ENCODE data around the gene ZDHHC14. TPM values are rescaled to one million over a fixed set of nuclear protein-coding genes. Genes with fewer than 3 reads are reported as not detected.
A peak's percentile ranks its signal among the peaks of the same experiment; 100 is the strongest.

ZDHHC14 gene
- total and polyA plus RNA-seq, 4 donors, result 4.3 to 18.3 (median 8.9) TPM

- Histone ChIP-seq H3K9me3 (ENCODE audit: control insufficient read depth in 4 of 4, insufficient read depth in 3 of 4, low read length in 3 of 4) (no peaks in the 10 kb centered on the region), H3K9ac (ENCODE audit: insufficient read depth in 1 of 2, low read length in 2 of 2) (no peak overlapping the region), H3K4me1 (ENCODE audit: control insufficient read depth in 5 of 5, insufficient read depth in 5 of 5, low read length in 5 of 5) (peaks cover 0 to 9% (median 0%) of the 10 kb centered on the region in 5 donors), H3K36me3 (ENCODE audit: control insufficient read depth in 4 of 4, insufficient read depth in 4 of 4, low read length in 4 of 4) (peaks cover 0 to 5% (median 0%) of the 10 kb centered on the region in 4 donors), H3K27me3 (ENCODE audit: control insufficient read depth in 3 of 3, insufficient read depth in 3 of 3, low read length in 2 of 3) (no peaks in the 10 kb centered on the region), H3K27ac (ENCODE audit: low read depth in 1 of 2, low read length in 1 of 2) (no peak overlapping the region), H3K4me3 (no peak overlapping the region)
- DNase-seq, result peak in 1 of 3 donors; percentile 20
- WGBS, 2 donors, result 74 to 76% methylated on average over 6 of the region's 6 CpGs
- TF ChIP-seq CTCF (IDR thresholded peaks at IDR 0.05; ENCODE audit: control extremely low read depth, extremely low read depth), result no peak
- no peak for ATAC-seq (ENCODE audit: insufficient read depth, low FRiP score)
Observed at GRCh38 chr6:157449610-157450009, 68.6 kb downstream of the ZDHHC14 start.

GRCh38 chr6:157450931-157451742 lies 70.1 kb downstream of the ZDHHC14 start:
- ATAC-seq (ENCODE audit: insufficient read depth, low FRiP score) (no peak), DNase-seq (no peak)
- 87% methylated on average over 10 of the region's 10 CpGs for WGBS, 2 donors
- Histone ChIP-seq H3K4me3 (no peak overlapping the region), H3K36me3 (ENCODE audit: control insufficient read depth in 4 of 4, insufficient read depth in 4 of 4, low read length in 4 of 4) (peaks cover 0 to 5% (median 0%) of the 10 kb centered on the region in 4 donors), H3K27ac (ENCODE audit: low read depth in 1 of 2, low read length in 1 of 2) (no peak overlapping the region), H3K9me3 (ENCODE audit: control insufficient read depth in 4 of 4, insufficient read depth in 3 of 4, low read length in 3 of 4) (no peaks in the 10 kb centered on the region), H3K4me1 (ENCODE audit: control insufficient read depth in 5 of 5, insufficient read depth in 5 of 5, low read length in 5 of 5) (peaks cover 0 to 5% (median 0%) of the 10 kb centered on the region in 5 donors), H3K9ac (ENCODE audit: insufficient read depth in 1 of 2, low read length in 2 of 2) (no peak overlapping the region), H3K27me3 (ENCODE audit: control insufficient read depth in 3 of 3, insufficient read depth in 3 of 3, low read length in 2 of 3) (no peaks in the 10 kb centered on the region)
- no peak for TF ChIP-seq CTCF (IDR thresholded peaks at IDR 0.05; ENCODE audit: control extremely low read depth, extremely low read depth)

GRCh38 chr6:157452096-157452495 lies 71.1 kb downstream of the ZDHHC14 start:
- WGBS, 2 donors, result 77 to 94% methylated on average over 2 of the region's 2 CpGs
- TF ChIP-seq CTCF (IDR thresholded peaks at IDR 0.05; ENCODE audit: control extremely low read depth, extremely low read depth), result no peak
- Histone ChIP-seq H3K4me3 (no peak overlapping the region), H3K4me1 (ENCODE audit: control insufficient read depth in 5 of 5, insufficient read depth in 5 of 5, low read length in 5 of 5) (peaks cover 0 to 7% (median 0%) of the 10 kb centered on the region in 5 donors), H3K36me3 (ENCODE audit: control insufficient read depth in 4 of 4, insufficient read depth in 4 of 4, low read length in 4 of 4) (peaks cover 0 to 5% (median 0%) of the 10 kb centered on the region in 4 donors), H3K9ac (ENCODE audit: insufficient read depth in 1 of 2, low read length in 2 of 2) (no peak overlapping the region), H3K27me3 (ENCODE audit: control insufficient read depth in 3 of 3, insufficient read depth in 3 of 3, low read length in 2 of 3) (no peaks in the 10 kb centered on the region), H3K9me3 (ENCODE audit: control insufficient read depth in 4 of 4, insufficient read depth in 3 of 4, low read length in 3 of 4) (no peaks in the 10 kb centered on the region), H3K27ac (ENCODE audit: low read depth in 1 of 2, low read length in 1 of 2) (no peak overlapping the region)
- ATAC-seq (ENCODE audit: insufficient read depth, low FRiP score) (no peak), DNase-seq (no peak)

Measured in lung (tissue), 12 donors.